Activated CD8-positive, alpha-beta memory T cell treated with anti-CD3 and anti-CD28 coated beads for 1 hour (primary cell): ENCODE measurements around the gene EPS8.

Experiments
- DNase-seq, 2 donors: peaks; one replicate each; pipeline ENCODE4 v3.0.0-alpha.2; 2020; ENCODE audit warnings: low read depth in 1 of 2; ENCODE audit errors: extremely low read depth in 1 of 2

Gene EPS8

GRCh38 chr12:15721316-15722115, 67.7 kb downstream of the EPS8 start:
- no peak for DNase-seq

- DNase-seq = no peak
These were observed 68.9 kb downstream of the EPS8 start for GRCh38 chr12:15720295-15720694.

GRCh38 chr12:15719230-15719629, 70.0 kb downstream of the EPS8 start:
- DNase-seq = no peak

GRCh38 chr12:15717940-15718567, 71.1 kb downstream of the EPS8 start:
- DNase-seq = no peak

- DNase-seq = no peak
These were observed 72.6 kb downstream of the EPS8 start for GRCh38 chr12:15716581-15716980.

- no peak for DNase-seq
These were observed 74.9 kb downstream of the EPS8 start for GRCh38 chr12:15714256-15714655.

- no peak for DNase-seq
These were observed 76.1 kb downstream of the EPS8 start for GRCh38 chr12:15712823-15713660.

GRCh38 chr12:15712160-15712559, 77.0 kb downstream of the EPS8 start:
- no peak for DNase-seq

GRCh38 chr12:15710860-15711510, 78.2 kb downstream of the EPS8 start:
- no peak for DNase-seq

- DNase-seq = no peak
These were observed 79.6 kb downstream of the EPS8 start for GRCh38 chr12:15709551-15709950.

GRCh38 chr12:15708396-15709076, 80.7 kb downstream of the EPS8 start:
- DNase-seq = no peak

- DNase-seq = no peak
These were observed 81.5 kb downstream of the EPS8 start for GRCh38 chr12:15707516-15708199.

- no peak for DNase-seq
These were observed 83.0 kb downstream of the EPS8 start for GRCh38 chr12:15706010-15706676.

- no peak for DNase-seq
These were observed 83.6 kb downstream of the EPS8 start for GRCh38 chr12:15705606-15706005.

GRCh38 chr12:15702276-15702675, 86.9 kb downstream of the EPS8 start:
- DNase-seq = no peak

GRCh38 chr12:15701631-15702156, 87.5 kb downstream of the EPS8 start:
- DNase-seq = no peak

- no peak for DNase-seq
These were observed 88.0 kb downstream of the EPS8 start for GRCh38 chr12:15701206-15701605.

GRCh38 chr12:15700595-15700994, 88.6 kb downstream of the EPS8 start:
- DNase-seq = no peak

GRCh38 chr12:15699886-15700285, 89.3 kb downstream of the EPS8 start:
- DNase-seq = no peak
